ENCODE results near the gene SSTR5. TPM values are rescaled to one million over a fixed set of nuclear protein-coding genes. Genes with fewer than 3 reads are reported as not detected.

Gene SSTR5
- total RNA-seq, 4 donors from 2014 or later, result not detected

DNA sequence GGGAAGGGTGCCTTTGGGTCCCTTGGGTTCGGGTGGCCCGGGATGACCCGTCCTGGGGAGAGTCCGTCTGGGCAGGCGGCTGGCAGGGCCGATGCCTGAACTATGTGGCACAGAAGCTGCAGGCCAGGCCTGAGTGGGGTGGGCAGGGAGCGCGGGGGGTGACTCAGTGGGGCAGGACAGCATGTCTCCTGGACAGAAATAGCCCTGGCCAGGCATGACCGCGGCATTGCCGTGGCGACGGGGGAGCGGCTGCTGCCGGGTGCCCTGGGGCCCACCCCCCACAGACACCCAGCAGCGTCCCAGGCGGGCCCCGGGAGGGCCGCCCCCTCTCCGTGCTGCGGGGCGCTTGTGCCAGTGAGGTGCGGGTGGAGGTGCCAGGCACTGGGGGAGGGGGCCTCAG lies 25.3 kb downstream of the SSTR5 start:
- no peaks in the 10 kb centered on the region for H3K9me3 ChIP-seq
- WGBS, 2 donors, result 42% methylated on average over 10 of the region's 23 CpGs; no CpG with 5 or more reads in 1 of the 2 donors
- peaks cover 0 to under 1% (median 0%) of the 10 kb centered on the region in 3 donors for H3K4me1 ChIP-seq
- H3K27me3 ChIP-seq, result peaks cover 0 to 97% (median 2%) of the 10 kb centered on the region in 4 donors
- no peak overlapping the region for H3K27ac ChIP-seq
- no peak for DNase-seq
- no peak overlapping the region for H3K4me3 ChIP-seq
- TF ChIP-seq, protein P1, sequence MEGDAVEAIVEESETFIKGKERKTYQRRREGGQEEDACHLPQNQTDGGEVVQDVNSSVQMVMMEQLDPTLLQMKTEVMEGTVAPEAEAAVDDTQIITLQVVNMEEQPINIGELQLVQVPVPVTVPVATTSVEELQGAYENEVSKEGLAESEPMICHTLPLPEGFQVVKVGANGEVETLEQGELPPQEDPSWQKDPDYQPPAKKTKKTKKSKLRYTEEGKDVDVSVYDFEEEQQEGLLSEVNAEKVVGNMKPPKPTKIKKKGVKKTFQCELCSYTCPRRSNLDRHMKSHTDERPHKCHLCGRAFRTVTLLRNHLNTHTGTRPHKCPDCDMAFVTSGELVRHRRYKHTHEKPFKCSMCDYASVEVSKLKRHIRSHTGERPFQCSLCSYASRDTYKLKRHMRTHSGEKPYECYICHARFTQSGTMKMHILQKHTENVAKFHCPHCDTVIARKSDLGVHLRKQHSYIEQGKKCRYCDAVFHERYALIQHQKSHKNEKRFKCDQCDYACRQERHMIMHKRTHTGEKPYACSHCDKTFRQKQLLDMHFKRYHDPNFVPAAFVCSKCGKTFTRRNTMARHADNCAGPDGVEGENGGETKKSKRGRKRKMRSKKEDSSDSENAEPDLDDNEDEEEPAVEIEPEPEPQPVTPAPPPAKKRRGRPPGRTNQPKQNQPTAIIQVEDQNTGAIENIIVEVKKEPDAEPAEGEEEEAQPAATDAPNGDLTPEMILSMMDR (IDR thresholded peaks at IDR 0.05), result no peak
- no peak for TF ChIP-seq POLR2A (IDR thresholded peaks at IDR 0.05)
- no peaks in the 10 kb centered on the region for H3K36me3 ChIP-seq
- intact Hi-C loops (cut with DNase I), result no loop called here

DNA sequence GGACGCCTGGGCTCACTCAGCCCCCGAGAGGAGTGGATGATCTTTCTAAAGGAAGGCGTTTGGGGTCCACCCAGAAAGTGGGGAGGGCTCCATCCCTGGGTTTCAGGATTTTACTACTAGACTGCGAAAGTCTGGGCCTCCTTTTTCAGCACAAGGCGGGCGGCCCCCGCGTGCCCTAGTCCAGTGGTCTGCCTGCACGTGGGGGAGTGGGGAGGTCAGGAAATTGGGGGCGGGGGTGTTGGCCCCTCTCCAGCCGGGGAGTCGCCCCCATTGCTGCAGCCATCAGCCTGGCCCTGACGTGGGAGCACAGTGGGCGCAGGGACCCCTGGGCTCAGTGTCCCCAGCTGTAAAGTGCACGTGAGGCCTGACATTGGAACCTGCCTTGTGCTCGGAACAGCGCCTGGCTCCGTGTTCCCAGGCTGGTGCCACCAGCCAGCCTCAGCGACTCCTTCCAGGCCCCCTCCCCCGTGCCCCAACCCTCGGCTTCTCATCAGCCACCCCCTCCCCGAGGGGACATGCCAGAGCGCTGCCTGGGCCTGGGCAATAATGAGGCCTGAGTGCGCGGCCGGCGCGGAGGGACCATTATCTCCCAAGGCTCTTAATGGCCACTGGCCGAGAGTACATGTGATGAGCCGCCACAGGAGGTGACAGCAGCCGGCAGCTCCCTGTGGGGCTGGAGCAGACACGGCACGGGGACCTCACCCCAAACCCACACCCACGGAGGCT lies 25.9 kb downstream of the SSTR5 start:
- Histone ChIP-seq H3K9me3 (no peaks in the 10 kb centered on the region), H3K27me3 (peaks cover 3 to 100% (median 7%) of the 10 kb centered on the region in 4 donors), H3K4me3 (no peak overlapping the region), H3K27ac (no peak overlapping the region), H3K4me1 (peaks cover 0 to 7% (median 4%) of the 10 kb centered on the region in 3 donors), H3K36me3 (no peaks in the 10 kb centered on the region)
- no peak for DNase-seq
- no peak for TF ChIP-seq POLR2A (IDR thresholded peaks at IDR 0.05)
- TF ChIP-seq, protein P1 (IDR thresholded peaks at IDR 0.05), result no peak
- 27 to 60% methylated on average over 2 to 6 of the region's 34 CpGs for WGBS, 2 donors
- intact Hi-C loops (cut with DNase I), result no loop called here

DNA sequence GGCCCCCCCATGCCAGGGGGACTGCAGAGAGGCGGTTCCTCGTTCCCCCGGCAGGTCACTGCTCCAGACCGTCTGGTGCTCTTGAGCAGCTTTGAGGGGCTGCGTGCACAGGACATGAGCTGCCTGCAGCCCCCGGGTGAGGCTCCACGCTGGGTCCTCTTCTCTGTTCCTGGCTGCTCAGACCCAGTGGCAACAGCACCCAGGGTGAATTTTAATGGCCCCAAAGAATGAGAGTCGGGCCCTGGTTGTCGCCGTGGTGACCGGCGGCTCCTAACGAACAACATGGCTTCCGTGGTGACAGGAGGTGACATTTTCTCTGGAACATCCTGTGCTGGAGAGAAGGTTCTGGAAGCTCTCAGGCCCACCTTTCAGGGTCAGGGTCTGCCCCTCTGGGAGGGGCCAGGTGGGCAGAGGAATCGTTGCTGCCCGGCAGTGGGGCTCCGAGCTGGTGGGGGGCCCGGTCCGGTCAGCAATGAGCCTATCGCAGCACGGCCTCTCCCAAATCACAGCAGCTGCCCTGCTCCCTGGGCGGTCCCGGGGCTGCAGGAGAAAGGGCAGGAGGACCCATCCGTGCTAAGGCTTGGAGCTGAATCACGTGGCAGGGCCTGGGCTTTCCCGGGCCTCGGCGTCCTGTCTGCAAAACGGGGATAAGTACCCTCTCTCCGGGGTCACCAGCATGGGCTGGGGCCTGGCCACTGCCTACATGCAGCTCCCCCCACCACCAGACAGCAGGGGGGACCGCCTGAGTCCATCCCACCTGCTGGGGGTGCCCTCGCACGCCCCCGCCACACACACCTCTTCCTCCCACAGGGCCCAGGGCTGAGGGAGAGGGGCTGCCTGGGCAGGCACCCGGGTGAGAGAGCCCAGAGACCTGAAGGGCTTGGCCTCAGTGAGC lies 26.9 kb downstream of the SSTR5 start:
- Histone ChIP-seq H3K4me1 (peaks cover 0 to 7% (median 4%) of the 10 kb centered on the region in 3 donors), H3K36me3 (no peaks in the 10 kb centered on the region)
- 20 to 39% methylated on average over 2 to 7 of the region's 35 CpGs for WGBS, 2 donors

DNA sequence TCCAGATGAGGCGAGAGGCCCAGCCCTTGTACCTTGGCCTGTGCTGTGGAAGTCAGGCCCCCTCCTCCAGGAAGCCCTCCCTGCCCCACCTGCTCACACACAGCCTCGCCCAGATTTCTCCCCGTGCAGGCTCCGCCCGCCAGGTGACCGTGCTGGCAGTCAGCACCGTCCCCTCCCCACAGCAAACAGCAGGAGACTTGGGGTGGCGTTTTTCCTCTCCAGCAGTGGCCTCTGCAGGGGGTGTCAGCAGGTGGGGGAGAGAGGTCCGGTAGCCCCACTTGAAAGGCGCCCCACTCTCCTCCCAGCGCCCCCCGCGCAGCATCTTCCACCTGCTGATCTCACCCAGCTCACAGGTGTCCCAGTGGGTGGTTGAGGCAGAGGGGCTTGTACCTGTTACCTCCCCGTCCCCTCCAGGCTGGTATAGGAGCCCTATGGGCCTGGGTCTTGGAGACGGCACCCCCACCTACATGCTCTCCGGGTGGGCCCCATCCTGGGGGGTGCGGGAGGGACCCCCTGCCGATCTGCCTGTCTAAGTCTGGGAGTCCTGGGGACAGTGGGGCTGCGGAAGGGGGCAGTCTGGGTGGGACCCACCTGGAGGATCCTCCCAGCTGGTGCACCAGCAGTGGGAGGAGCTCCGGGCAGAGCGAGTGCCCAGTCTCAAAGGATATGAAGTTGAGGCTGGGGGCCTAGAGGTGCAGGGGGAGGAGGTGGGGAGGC lies 27.7 kb downstream of the SSTR5 start:
- H3K36me3 ChIP-seq, result no peaks in the 10 kb centered on the region
- H3K9me3 ChIP-seq, result no peaks in the 10 kb centered on the region

More for the DNA sequence above, 26.9 kb downstream of the SSTR5 start:
- TF ChIP-seq, protein P1 (IDR thresholded peaks at IDR 0.05), result no peak
- TF ChIP-seq POLR2A (IDR thresholded peaks at IDR 0.05), result no peak
- Histone ChIP-seq H3K27me3 (peaks cover 3 to 100% (median 10%) of the 10 kb centered on the region in 4 donors), H3K27ac (no peak overlapping the region), H3K4me3 (no peak overlapping the region), H3K9me3 (no peaks in the 10 kb centered on the region)
- no peak for DNase-seq
- intact Hi-C loops (cut with DNase I), result no loop called here

More for the DNA sequence above, 27.7 kb downstream of the SSTR5 start:
- intact Hi-C loops (cut with DNase I), result no loop called here
- no peak for TF ChIP-seq POLR2A (IDR thresholded peaks at IDR 0.05)
- TF ChIP-seq, protein P1 (IDR thresholded peaks at IDR 0.05), result no peak
- H3K27ac ChIP-seq, result no peak overlapping the region
- DNase-seq, result no peak
- H3K4me1 ChIP-seq, result peaks cover 0 to 7% (median 4%) of the 10 kb centered on the region in 3 donors
- H3K4me3 ChIP-seq, result no peak overlapping the region
- peaks cover 3 to 100% (median 10%) of the 10 kb centered on the region in 4 donors for H3K27me3 ChIP-seq
- WGBS, 2 donors, result 20% methylated on average over 1 of the region's 21 CpGs; no CpG with 5 or more reads in 1 of the 2 donors
